OCI-M1 (cell line): ENCODE results near the gene APELA.
"Not testable (repeated sequence)": the region's sequence is repeated elsewhere in the genome, so short reads cannot be mapped to it uniquely, and the experiment has no call there.

Source experiments
- DNase-seq: peaks from one replicate; lab custom pipeline; 2025; lab: John Stamatoyannopoulos, UW

The APELA gene, protein sequence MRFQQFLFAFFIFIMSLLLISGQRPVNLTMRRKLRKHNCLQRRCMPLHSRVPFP

GRCh38 chr4:164876700-164877324 is at the start of gene APELA:
TSS of gene APELA (plus strand) at chr4:164877178. CDS start at chr4:164877332, 154 bp downstream.
- DNase-seq, result peak; percentile 31

DNA sequence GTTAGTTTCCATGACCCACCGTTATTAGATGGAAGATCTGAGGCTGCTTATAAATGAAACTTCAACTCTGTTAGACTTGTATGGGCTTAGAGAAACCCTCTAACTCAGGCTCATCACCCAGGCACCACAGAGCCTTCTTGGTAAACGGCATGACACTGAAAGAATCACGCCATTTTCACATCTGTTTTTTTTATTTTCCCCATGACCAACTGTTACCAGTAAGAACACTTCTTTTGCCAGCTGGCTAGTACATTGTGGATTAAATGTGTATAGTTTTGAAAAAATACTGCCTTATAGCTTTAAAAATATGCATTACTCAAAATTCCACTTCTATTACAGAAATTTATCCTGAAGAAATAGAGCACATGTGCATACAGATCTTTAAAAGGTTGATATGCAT is 48.0 kb upstream of the APELA start:
- DNase-seq, result no peak

DNA sequence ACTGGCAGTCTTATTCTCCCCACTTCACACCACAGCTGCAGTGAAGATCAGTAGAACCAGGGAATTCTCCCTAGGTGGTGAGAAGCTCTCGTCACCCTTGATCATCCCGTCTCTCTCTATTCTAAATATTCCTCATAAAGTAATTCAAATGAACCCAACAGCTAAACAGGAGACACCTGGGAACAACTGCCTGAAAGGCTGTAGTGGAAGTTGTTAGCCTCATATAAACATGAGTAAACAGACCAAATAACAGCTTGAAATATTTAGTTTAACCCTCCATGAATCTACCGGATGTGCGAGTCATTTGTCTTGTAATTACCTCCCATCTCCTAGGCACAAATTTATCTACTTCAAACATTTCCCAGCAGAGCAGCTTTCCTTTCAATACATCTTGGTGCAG is 30.4 kb upstream of the APELA start:
- no peak for DNase-seq

DNA sequence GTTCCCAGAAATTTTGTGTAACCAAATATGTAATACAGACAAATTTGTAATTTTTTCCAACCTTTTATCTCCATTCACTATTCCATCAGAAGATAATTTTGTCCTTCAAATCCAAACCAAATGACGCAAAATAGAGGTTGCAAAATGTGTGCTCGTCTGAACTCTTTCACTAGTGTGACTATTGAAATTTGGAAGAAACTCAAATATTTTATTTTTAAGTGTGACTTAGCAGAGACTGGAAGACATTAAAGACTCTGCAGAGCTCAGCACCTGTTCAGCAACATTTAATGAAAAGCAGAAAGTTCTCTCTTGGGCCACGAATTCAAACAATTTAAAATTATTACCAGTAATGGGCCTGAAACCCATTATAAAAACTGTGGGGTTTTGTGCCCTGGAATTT is 30.0 kb upstream of the APELA start:
- no peak for DNase-seq

- no peak for DNase-seq
Observed at GRCh38 chr4:164847967-164848649, 28.9 kb upstream of the APELA start.

GRCh38 chr4:164856396-164856795 is 20.6 kb upstream of the APELA start:
- no peak for DNase-seq

DNA sequence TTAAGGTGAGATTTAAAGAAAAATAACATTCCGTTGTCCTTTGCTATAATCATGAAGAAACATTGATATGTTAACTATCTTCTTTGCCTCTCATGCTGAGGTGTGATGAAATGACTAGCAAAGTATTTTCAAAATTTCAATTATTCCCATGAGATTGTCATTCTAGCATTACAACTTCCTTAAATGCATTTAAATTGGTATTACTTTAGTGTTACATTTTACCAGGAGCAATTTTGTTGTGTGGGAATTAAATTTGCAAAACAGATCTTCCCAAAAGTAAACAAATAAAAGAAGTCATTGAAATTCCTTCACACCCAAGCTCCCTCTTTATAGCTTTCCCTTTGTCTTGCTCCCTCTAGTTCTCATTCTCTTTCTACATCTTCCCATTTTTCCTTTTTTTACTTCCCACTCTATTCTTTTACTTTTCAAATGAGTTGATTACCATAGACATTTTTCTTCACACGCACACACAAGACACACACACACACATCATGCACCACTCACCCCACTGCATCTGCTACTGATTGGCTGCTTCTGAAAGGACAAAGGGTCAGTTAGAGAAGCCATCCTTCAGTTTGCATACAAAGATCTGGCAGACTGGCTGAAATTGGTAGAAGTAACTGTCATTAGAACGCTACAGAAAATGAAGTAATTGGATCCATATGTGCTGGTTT is 10.0 kb upstream of the APELA start:
- no peak for DNase-seq

GRCh38 chr4:164871673-164872072 is 5.3 kb upstream of the APELA start:
- DNase-seq, result no peak

DNA sequence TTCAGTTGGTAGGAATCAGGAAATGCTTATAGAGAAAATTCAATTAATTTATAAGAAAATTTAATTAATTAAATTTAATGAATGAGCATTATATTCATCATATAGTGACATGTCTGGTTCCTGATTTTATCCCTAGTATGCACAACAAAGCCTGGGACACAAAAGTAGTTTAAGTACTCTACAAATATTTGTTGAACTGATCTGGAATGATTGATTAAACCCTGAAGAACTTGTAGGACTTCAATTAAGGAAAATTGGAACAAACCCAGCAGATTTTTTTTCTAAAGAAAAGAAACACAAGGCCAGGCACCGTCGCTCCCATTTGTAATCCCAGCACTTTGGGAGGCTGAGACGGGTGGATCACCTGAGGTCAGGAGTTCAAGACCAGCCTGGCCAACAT is 4.5 kb upstream of the APELA start:
- DNase-seq, result no peak

- no peak for DNase-seq
Observed at GRCh38 chr4:164874789-164875188, 2.2 kb upstream of the APELA start.

DNA sequence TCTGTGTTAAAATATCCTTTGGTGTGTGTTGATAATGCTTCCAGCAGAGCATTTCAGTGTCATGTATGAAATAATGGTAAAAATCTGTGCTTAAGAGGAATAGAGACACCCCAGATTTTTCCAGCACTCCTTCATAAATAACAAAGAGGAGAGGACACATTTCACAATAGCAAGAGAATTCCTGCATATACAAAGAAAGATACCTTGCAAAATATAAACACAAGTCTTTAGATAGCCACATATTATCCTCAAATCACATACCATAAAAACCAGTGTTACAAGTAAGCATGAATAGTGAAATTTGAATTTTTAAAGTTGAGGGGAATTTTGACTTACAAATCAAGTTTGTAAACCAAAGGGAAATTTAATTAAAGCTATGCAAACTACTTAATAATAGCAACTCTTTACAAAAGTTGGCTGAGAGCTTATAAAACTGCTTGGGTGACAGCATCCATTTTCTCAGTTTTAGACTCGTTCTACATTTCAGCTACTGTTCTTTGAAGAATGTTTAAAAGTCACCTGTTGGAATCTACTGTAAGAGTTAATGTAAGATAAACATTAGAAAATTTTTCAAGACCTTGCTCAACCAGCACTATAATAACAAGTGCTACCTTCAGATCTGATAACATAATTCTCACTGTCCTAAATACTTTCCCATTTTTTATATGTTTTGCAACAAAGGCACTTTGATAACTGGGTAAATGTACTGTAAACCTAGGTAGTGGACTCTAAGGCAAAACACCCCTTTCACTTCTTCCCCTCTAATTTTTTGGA is 3.7 kb downstream of the APELA start:
- no peak for DNase-seq

DNA sequence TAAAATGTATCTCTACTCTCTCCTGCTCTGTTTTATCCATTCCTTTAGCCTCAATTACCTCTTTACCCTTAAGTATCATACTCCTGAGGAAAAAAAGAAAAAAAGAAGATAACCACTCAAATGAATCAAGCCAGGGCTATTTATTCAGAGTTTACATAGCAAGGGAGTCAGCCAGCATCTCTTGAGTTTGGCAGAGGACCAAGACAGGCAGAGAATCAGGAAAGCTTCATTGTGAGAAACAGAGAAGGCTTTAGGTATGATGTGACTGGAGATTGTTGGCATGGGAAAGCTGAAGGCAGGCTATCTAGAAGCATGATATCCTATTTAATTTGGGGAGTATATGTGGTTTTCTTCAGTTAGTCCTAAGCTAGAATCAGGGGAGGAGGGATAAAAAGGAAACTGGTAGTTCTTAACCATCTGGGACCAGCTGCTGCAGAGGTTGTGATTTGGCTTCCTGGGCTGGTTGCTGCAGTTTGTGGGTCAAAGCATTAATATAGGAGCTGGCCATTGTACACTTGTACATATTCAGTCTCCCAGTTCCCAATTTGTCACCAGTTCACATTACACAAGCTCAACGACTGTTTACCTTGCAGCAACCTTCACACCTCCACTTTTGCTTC is 11.2 kb downstream of the APELA start:
- DNase-seq, result no peak

DNA sequence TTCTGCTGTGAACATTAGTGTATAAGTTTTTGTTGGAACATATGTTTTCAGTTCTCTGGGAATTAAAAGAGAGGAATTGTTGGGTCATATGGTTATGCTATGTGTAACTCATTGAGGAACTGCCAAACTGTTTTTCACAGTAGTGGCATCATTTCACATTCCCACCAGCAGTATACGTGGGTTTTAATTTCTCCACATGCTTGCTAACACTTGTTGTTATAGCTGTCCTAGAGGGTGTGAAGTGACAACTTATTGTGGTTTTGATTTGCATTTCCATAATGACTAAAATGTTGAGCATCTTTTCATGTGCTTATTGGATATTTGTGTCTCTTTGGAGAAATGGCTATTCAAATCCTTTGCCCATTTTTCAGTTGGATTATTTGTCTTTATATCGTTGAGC is 13.7 kb downstream of the APELA start:
- no peak for DNase-seq

- DNase-seq, result no peak
Observed at GRCh38 chr4:164892018-164892417, 15.0 kb downstream of the APELA start.

DNA sequence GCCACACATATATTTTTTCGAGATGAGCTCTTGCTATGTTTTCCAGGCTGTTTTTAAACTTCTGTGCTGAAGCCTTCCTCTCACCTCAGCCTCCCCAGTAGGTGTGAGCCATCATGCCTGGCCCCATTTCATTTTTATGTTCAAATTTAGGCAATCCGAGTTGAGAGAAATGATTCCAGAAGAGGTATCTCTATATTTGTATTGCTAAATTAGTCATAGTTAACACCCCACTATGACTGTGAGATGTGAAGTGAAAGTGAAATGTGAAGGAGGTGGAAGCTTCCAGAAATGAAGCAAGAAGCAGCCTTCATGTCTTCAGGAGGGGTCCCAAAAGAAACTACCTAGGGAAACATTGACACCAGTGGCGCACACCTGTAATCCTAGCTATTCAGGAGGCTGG is 17.7 kb downstream of the APELA start:
- DNase-seq, result peak; percentile 35

- no peak for DNase-seq
Observed at GRCh38 chr4:164902608-164903007, 25.6 kb downstream of the APELA start.

DNA sequence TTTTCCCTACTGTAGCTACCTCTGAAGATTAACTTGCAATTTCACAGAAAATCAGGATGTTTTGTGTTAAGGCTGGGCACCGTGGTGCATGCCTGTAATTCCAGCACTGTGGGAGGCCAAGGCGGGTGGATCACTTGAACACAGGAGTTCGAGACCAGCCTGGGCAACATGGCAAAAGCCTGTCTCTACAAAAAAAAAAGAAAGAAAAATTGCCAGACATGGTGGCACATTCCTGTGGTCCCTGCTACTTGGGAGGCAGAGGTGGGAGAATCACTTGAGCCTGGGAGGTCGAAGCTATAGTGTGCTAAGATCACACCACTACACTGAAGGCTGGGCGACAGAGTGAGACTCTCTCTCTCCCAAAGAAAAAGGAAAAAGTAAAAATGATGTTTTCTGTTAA is 27.4 kb downstream of the APELA start:
- no peak for DNase-seq

GRCh38 chr4:164904941-164905340 is 28.0 kb downstream of the APELA start:
- no peak for DNase-seq

GRCh38 chr4:164906368-164906767 is 29.4 kb downstream of the APELA start:
- no peak for DNase-seq

DNA sequence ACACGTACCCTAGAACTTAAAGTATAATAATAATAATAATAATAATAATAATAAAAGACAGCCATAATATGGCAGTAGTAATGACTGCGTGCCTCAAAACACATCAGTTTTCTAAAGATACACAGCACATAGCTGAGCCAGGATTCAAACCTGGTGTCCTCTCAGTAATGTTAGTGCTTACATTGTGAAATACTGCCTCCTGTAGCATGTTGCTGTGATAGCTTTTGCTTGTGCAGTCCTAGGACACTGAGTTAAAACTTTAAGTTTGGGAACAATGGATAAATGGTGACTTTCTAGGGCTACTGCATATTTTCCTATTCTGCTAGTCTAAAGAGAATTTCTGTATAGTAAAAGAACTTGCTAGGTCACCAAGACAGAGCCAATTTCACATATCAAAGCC is 36.5 kb downstream of the APELA start:
- not testable (repeated sequence) for DNase-seq

DNA sequence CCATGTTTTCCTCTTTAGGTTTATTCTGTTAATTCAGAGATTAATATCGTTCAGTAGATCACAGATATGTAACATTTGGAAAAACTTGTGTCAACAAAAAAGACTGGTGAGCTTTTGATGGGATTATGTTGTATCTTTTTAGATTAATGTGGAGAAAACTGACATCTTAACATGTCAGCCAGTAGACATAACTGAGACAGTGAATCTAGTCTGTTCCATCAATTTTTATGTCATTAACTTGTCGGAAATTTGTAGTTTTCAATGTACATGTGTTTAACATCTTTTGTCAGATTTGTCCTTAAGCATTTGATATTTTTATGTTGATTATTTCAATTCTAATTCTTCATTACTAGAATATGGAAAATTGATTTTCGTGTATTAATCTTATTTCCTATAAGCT is 42.0 kb downstream of the APELA start:
- no peak for DNase-seq

DNA sequence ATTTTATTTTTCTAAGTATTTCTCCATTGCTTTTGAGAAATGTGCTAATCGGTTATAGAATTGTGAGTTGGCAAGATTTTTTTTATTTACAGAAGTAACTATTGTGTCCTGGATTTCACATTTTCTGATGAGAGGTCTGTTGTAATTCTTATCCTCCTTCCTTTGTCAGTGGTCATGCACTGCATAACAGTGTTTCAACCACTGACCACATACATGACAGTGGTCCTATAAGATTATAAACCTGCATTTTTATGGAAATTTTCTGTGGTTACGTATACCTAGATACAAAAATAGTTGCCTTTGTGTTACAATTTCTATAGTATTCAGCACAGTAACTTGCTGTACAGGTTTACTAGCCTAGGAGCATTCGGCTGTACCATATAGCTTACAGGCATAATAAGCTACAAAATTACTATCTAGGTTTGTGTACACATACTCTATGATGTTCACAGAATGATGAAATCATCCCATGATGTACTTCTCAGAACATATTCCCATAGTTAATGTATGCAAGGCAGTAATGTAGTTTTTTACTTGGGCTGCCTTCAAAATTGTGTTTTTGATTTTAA is 47.8 kb downstream of the APELA start:
- peak; percentile 56 for DNase-seq
